IgD-negative memory B cell (primary cell): ENCODE results near the gene FHOD1. TPM values are rescaled to one million over a fixed set of nuclear protein-coding genes. Genes with fewer than 3 reads are reported as not detected.

Experiments
- H3K27ac Mint-ChIP-seq, 3 donors: one replicate each; pipeline ENCODE4 v1.8.0; 2020 to 2022; ENCODE audit warnings: mild to moderate bottlenecking in 3 of 3, mixed read lengths in 3 of 3, moderate library complexity in 1 of 3
- H3K27me3 Mint-ChIP-seq: one replicate; pipeline ENCODE4 v1.8.0; 2021; ENCODE audit warnings: mixed read lengths
- H3K36me3 Mint-ChIP-seq: one replicate; pipeline ENCODE4 v1.8.0; 2020; ENCODE audit warnings: mild to moderate bottlenecking, mixed read lengths
- H3K4me1 Mint-ChIP-seq, 3 donors: one replicate each; pipeline ENCODE4 v1.8.0; 2020 to 2022; ENCODE audit warnings: mixed read lengths in 3 of 3, mild to moderate bottlenecking in 1 of 3
- H3K4me3 Mint-ChIP-seq, 4 donors: one replicate each; pipeline ENCODE4 v1.8.0; 2020 to 2022; ENCODE audit warnings: mild to moderate bottlenecking in 4 of 4, mixed read lengths in 4 of 4, moderate library complexity in 3 of 4
- H3K9me3 Mint-ChIP-seq, 3 donors: one replicate each; pipeline ENCODE4 v1.8.0; 2020 to 2021; ENCODE audit warnings: mixed read lengths in 3 of 3, mild to moderate bottlenecking in 1 of 3
- polyA plus RNA-seq: library from polyadenylated mRNA; unstranded; fragments of 300-500 nt; fragmentation: Illumina TruSeq; gene quantifications from one replicate; pipeline ENCODE4 v1.2.3, GENCODE V29; 2021

FHOD1 gene
- polyA plus RNA-seq, 1 donor from 2014 or later, result 3.8 TPM

DNA sequence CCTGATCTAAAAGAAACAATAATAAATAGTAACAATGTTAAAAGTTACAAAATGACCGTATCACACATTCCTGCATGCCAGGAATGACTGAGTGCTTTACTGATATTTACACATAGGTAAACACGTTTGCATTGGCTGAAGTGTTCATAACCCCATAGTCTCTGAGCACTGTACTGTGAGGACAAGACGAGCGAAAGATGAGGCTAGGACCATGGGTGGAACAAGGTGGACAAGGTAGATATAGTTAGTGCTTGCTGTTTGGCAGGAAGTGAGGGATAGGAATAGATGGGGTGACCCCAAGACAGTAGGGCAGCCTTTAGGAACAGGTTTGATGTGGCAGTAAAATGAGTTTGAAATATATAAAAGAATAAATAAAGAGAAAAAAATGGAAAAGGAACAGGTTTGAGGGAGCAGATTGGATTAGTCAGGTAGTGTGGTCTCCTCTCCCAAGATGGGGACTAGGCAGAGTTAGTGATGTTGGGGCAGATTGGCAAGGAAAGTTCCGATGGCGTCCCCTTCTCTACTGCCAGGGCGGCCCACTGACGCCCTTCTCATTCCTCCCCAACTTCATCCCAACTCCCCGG lies 55.8 kb downstream of the FHOD1 start:
- peak overlapping the region; percentile 77 to 96 (median 90) for H3K4me3 Mint-ChIP-seq

GRCh38 chr16:67190448-67191399 lies 56.6 kb downstream of the FHOD1 start:
- Mint-ChIP-seq H3K27ac (peak overlapping the region in 1 of 3 donors; percentile 37), H3K27me3 (peaks cover 8% of the 10 kb centered on the region)

More for the DNA sequence above, 55.8 kb downstream of the FHOD1 start:
- Mint-ChIP-seq H3K27me3 (peaks cover 6% of the 10 kb centered on the region), H3K27ac (peak overlapping the region; percentile 37 to 88 (median 82)), H3K9me3 (no peaks in the 10 kb centered on the region), H3K36me3 (peaks cover 4% of the 10 kb centered on the region), H3K4me1 (peaks cover 14 to 21% (median 16%) of the 10 kb centered on the region in 3 donors)

DNA sequence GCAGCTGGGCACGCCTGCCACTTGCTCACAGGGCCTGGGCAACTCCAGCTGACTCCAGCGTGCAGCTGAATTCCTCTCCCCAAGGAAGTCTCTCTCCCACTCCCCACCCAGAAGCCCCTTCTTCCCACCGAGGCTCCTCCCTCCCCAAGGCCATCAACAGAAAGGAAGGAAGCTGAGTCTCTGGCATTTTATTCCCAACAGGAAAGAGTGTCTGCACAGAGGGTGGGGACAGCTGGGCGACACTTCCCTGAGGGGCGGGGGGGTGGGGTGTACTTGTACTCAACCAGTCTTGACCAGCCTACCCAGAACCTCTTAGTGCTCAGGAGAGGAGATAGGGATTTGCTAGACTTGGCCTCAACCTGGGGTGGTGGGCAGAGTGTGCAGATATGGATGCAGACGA lies 57.2 kb downstream of the FHOD1 start, which contains the start of gene EXOC3L1:
TSS of gene EXOC3L1 (minus strand) at position 96 of the 400 bp plus-strand sequence. CDS start 460 bp downstream, outside the sequence.
- Mint-ChIP-seq H3K27me3 (peaks cover 8% of the 10 kb centered on the region), H3K36me3 (no peaks in the 10 kb centered on the region), H3K4me3 (peak within 1 kb of the TSS in 1 of 4 donors; percentile 77), H3K9me3 (no peaks in the 10 kb centered on the region), H3K4me1 (peaks cover 19 to 25% (median 20%) of the 10 kb centered on the region in 3 donors), H3K27ac (no peak within 1 kb of the TSS)

More at GRCh38 chr16:67190448-67191399, 56.6 kb downstream of the FHOD1 start:
- Mint-ChIP-seq H3K9me3 (no peaks in the 10 kb centered on the region), H3K36me3 (no peaks in the 10 kb centered on the region), H3K4me1 (peaks cover 12 to 19% (median 14%) of the 10 kb centered on the region in 3 donors), H3K4me3 (peak overlapping the region in 3 of 4 donors; percentile 68 to 85 (median 77))

DNA sequence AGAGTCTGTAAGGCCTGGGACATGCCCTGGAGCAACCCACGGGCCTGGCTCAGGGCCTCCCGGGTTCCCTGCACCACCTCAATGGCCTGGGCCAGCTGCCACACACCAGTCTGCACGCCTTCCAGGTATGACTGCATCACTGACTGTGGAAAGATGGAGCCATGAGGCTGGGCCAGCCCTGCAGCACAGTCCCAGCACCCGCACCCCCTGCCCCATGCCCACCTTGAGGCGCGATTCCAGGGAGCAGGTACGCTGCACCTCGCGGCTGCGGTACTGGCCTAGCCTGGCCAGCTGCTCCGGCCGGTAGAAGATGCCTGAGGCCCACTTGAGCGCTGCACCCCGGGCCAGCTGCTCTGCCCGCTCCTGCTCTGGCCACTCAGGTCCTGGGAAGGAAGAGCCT lies 58.5 kb downstream of the FHOD1 start:
- Mint-ChIP-seq H3K9me3 (no peaks in the 10 kb centered on the region), H3K4me3 (no peak overlapping the region), H3K4me1 (peaks cover 19 to 26% (median 20%) of the 10 kb centered on the region in 3 donors), H3K27ac (no peak overlapping the region), H3K36me3 (no peaks in the 10 kb centered on the region), H3K27me3 (peaks cover 10% of the 10 kb centered on the region)

GRCh38 chr16:67188323-67188722 lies 59.0 kb downstream of the FHOD1 start:
- peaks cover 10% of the 10 kb centered on the region for H3K27me3 Mint-ChIP-seq
- H3K9me3 Mint-ChIP-seq, result no peaks in the 10 kb centered on the region
- no peak overlapping the region for H3K27ac Mint-ChIP-seq
- H3K36me3 Mint-ChIP-seq, result no peaks in the 10 kb centered on the region
- H3K4me3 Mint-ChIP-seq, result peak overlapping the region in 1 of 4 donors; percentile 16
- H3K4me1 Mint-ChIP-seq, result peaks cover 17 to 22% (median 19%) of the 10 kb centered on the region in 3 donors

DNA sequence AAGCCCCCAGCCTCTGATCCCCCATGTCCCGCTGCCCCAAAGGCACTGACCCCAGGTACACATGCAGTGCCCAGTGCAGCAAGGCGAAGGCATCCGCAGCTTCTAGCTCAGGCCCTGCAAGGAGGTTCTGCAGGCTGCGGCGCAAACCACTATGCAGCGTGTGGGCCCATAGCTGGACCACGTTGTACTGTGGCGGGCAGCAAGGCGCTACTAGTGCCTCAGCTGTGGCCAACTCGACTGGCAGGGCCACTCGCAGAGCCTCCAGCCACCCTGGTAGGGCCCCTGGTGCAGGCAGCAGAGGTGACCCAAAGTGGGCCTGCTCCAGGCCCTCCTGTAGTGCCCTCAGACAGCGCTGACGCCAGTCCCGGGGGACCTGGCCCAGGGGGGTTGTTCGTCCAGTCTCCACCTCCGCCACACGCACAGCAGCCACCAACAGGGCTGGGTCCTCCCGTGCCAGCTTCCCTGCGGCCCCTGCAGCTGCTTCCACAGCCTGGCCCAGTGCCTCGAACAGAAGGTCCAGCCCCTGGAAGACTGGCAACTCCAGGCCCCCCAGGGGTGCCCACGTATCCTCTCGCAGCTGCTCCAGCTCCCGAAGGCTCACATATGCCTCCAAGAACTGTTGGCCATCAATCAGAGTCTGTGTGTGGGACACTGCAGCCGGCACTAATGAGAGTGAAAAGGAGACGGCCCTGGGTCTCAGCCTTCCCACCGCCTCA lies 59.9 kb downstream of the FHOD1 start:
- peaks cover 12 to 16% (median 15%) of the 10 kb centered on the region in 3 donors for H3K4me1 Mint-ChIP-seq
- no peak overlapping the region for H3K27ac Mint-ChIP-seq
- H3K4me3 Mint-ChIP-seq, result peak overlapping the region in 1 of 4 donors; percentile 15
- no peaks in the 10 kb centered on the region for H3K9me3 Mint-ChIP-seq
- H3K27me3 Mint-ChIP-seq, result peaks cover 10% of the 10 kb centered on the region
- no peaks in the 10 kb centered on the region for H3K36me3 Mint-ChIP-seq

GRCh38 chr16:67186550-67186950 lies 60.7 kb downstream of the FHOD1 start:
- H3K27me3 Mint-ChIP-seq, result peaks cover 10% of the 10 kb centered on the region
- H3K27ac Mint-ChIP-seq, result no peak overlapping the region
- peak overlapping the region in 1 of 4 donors; percentile 11 for H3K4me3 Mint-ChIP-seq
- H3K36me3 Mint-ChIP-seq, result no peaks in the 10 kb centered on the region
- H3K4me1 Mint-ChIP-seq, result peaks cover 7 to 13% (median 11%) of the 10 kb centered on the region in 3 donors
- H3K9me3 Mint-ChIP-seq, result no peaks in the 10 kb centered on the region

DNA sequence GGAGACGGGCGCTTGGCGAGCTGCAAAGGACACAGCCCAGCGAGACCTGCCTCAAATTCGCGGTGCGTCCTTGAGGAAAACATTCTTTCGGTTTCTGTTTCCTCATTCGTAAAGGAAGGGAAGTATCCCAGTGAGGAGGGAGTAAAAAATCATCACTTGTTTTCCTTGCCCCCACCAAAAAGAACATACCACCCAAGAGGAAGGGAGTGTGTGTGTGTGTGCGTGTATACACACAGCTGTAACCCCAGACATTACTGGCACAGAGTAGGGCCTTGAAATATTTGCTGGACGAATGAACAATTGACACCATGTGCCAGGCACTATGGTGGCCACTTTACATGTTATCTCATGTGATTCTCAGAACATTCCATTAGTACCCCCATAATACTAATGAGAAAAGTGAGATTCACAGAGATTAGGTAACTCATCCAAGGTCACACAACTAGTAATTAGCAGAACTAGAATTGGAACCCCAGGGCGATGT lies 61.6 kb downstream of the FHOD1 start:
- peaks cover 6 to 11% (median 8%) of the 10 kb centered on the region in 3 donors for H3K4me1 Mint-ChIP-seq
- no peaks in the 10 kb centered on the region for H3K36me3 Mint-ChIP-seq
- H3K4me3 Mint-ChIP-seq, result peak overlapping the region in 3 of 4 donors; percentile 82 to 95 (median 84)
- H3K27me3 Mint-ChIP-seq, result peaks cover 10% of the 10 kb centered on the region
- H3K27ac Mint-ChIP-seq, result peak overlapping the region; percentile 45 to 95 (median 91)
- H3K9me3 Mint-ChIP-seq, result no peaks in the 10 kb centered on the region

GRCh38 chr16:67184995-67185650 lies 62.2 kb downstream of the FHOD1 start:
- Mint-ChIP-seq H3K4me1 (peaks cover 6 to 11% (median 8%) of the 10 kb centered on the region in 3 donors), H3K36me3 (no peaks in the 10 kb centered on the region), H3K27ac (peak overlapping the region; percentile 45 to 95 (median 91)), H3K27me3 (peaks cover 10% of the 10 kb centered on the region), H3K4me3 (peak overlapping the region; percentile 82 to 97 (median 90)), H3K9me3 (no peaks in the 10 kb centered on the region)

GRCh38 chr16:67184453-67184994 lies 62.8 kb downstream of the FHOD1 start:
- H3K4me3 Mint-ChIP-seq, result peak overlapping the region in 3 of 4 donors; percentile 75 to 95 (median 84)
- H3K27ac Mint-ChIP-seq, result no peak overlapping the region

GRCh38 chr16:67183627-67184452 lies 63.4 kb downstream of the FHOD1 start, which contains the start of gene MATCAP1:
Gene MATCAP1 (minus strand): TSS chr16:67183963. CDS start chr16:67180610, 3,353 bp downstream.
- Mint-ChIP-seq H3K36me3 (no peaks in the 10 kb centered on the region), H3K4me1 (peaks cover 6 to 11% (median 8%) of the 10 kb centered on the region in 3 donors), H3K27me3 (peaks cover 12% of the 10 kb centered on the region), H3K27ac (no peak within 1 kb of the TSS), H3K9me3 (no peaks in the 10 kb centered on the region), H3K4me3 (peak within 1 kb of the TSS in 3 of 4 donors; percentile 75 to 95 (median 84))

More at GRCh38 chr16:67184453-67184994, 62.8 kb downstream of the FHOD1 start:
- Mint-ChIP-seq H3K4me1 (peaks cover 6 to 11% (median 8%) of the 10 kb centered on the region in 3 donors), H3K27me3 (peaks cover 10% of the 10 kb centered on the region), H3K9me3 (no peaks in the 10 kb centered on the region), H3K36me3 (no peaks in the 10 kb centered on the region)

- Mint-ChIP-seq H3K9me3 (no peaks in the 10 kb centered on the region), H3K27ac (no peak overlapping the region), H3K27me3 (peaks cover 12% of the 10 kb centered on the region), H3K36me3 (no peaks in the 10 kb centered on the region), H3K4me1 (peaks cover 6 to 11% (median 8%) of the 10 kb centered on the region in 3 donors), H3K4me3 (no peak overlapping the region)
Measured at GRCh38 chr16:67183284-67183626, 64.0 kb downstream of the FHOD1 start.

- Mint-ChIP-seq H3K9me3 (no peaks in the 10 kb centered on the region), H3K27me3 (peaks cover 18% of the 10 kb centered on the region)
Measured at GRCh38 chr16:67182288-67182687, 65.0 kb downstream of the FHOD1 start.

More at GRCh38 chr16:67182288-67182687, 65.0 kb downstream of the FHOD1 start:
- Mint-ChIP-seq H3K27ac (no peak overlapping the region), H3K4me3 (no peak overlapping the region), H3K4me1 (peaks cover 8 to 12% (median 10%) of the 10 kb centered on the region in 3 donors), H3K36me3 (no peaks in the 10 kb centered on the region)
